ENCODE data around the gene AP1G2.

AP1G2 gene

DNA sequence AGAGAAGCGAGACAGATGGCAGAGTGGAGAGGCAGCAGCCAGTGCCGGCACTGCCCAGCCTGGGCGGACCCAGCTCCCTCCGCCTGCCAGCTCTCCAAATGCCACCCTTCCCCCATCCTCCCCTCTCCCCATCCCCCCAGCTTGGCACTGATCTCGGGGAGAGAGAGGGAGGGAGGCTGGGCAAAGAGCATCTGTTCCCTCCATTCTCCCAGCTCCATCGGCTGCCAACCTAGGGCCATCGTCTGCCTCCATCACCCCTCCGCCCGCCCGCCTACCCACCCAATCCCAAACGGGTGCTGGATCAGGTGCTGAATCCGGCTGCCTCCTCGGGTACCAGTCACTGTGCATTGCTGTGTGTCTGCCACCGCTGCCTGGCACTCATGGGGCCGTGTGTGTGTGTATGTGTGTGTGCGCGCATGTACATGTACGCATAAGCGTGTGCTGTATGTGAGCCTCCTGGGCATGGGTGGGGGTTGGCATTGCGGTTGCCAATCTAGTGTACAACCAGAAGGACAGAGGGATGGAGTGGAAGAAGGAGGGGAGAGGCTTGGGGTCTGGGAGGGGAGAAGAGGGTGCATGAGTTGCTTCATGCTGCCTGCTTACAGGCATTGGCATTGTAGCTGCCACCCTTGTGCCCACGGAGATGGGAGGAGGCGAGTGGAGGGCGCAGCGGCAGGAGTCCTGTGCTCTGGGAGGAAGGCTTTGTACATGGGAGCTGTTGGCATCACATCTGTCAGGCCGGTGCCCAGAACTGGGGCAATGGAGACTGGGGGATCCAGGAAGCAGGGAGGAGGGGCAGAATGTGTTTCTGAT is 54.4 kb downstream of the AP1G2 start:
- no peak for DNase-seq

- DNase-seq = no peak
These were observed 55.4 kb downstream of the AP1G2 start for GRCh38 chr14:23512156-23512555.
